PC-9 (cell line): Measurements from ENCODE around the gene C19orf25. TPM values are rescaled to one million over a fixed set of nuclear protein-coding genes. Genes with fewer than 3 reads are reported as not detected.

ENCODE experiments used
- BruUV-seq: library from RNA; stranded (reverse); fragments of 400-500 nt; replicated peaks from 2 replicates; lab custom pipeline; 2021; lab: Mats Ljungman, UMichigan
- CTCF ChIA-PET: fragments of 300-600 bp; sonication (Branson Sonifier 250); formaldehyde crosslinking; loops from one replicate; lab custom pipeline; 2022; ENCODE audit warnings: antibody characterized with exemption; lab: Charles Lee
- POLR2A ChIA-PET: fragments of 300-600 bp; sonication (Branson Sonifier 250); formaldehyde crosslinking; loops from one replicate; lab custom pipeline; 2022; ENCODE audit warnings: antibody characterized with exemption; ENCODE audit not compliant: unreplicated experiment; lab: Charles Lee
- DNase-seq, 2 experiments: peaks; one replicate each; pipeline versions ENCODE4 v3.0.0 to v3.0.0-alpha.2; 2015 to 2022; ENCODE audit warnings: mixed read lengths in 1 of 2
- H2AFZ ChIP-seq: fragments of 200-600 bp; sonication (generic); 2 replicates; pipeline ENCODE4 v1.8.1; 2017; ENCODE audit warnings: antibody characterized with exemption
- H3F3A ChIP-seq: fragments of 200-600 bp; sonication (generic); 2 replicates; pipeline ENCODE4 v1.8.1; 2017; ENCODE audit warnings: antibody characterized with exemption, mild to moderate bottlenecking, low read depth; ENCODE audit not compliant: insufficient read depth
- H3K27ac ChIP-seq: fragments of 200-600 bp; sonication (generic); 2 replicates; pipeline ENCODE4 v1.6.1; 2016; ENCODE audit warnings: mixed run types
- H3K27me3 ChIP-seq: fragments of 200-600 bp; sonication (generic); 2 replicates; pipeline ENCODE4 v1.6.1; 2016; ENCODE audit warnings: low read depth, mixed run types; ENCODE audit not compliant: insufficient read depth
- H3K36me3 ChIP-seq: fragments of 200-600 bp; sonication (generic); 2 replicates; pipeline ENCODE4 v1.6.1; 2016; ENCODE audit warnings: low read depth, mixed run types
- H3K4me1 ChIP-seq: fragments of 200-600 bp; sonication (generic); replicated peaks from 2 replicates; pipeline ENCODE4 v1.6.1; 2016; ENCODE audit warnings: mixed run types; ENCODE audit not compliant: insufficient read depth
- H3K4me2 ChIP-seq: fragments of 200-600 bp; sonication (generic); 2 replicates; pipeline ENCODE4 v1.6.1; 2017; ENCODE audit warnings: mixed run types
- H3K4me3 ChIP-seq: fragments of 200-600 bp; sonication (generic); 2 replicates; pipeline ENCODE4 v1.6.1; 2016; ENCODE audit warnings: mixed run types
- H3K79me2 ChIP-seq: fragments of 200-600 bp; sonication (generic); 2 replicates; pipeline ENCODE4 v1.6.1; 2017; ENCODE audit warnings: low read depth, mixed run types
- H3K9me2 ChIP-seq: fragments of 200-600 bp; sonication (generic); 2 replicates; pipeline ENCODE4 v1.8.1; 2017; ENCODE audit warnings: mild to moderate bottlenecking; ENCODE audit not compliant: insufficient read depth
- H3K9me3 ChIP-seq: fragments of 200-600 bp; sonication (generic); 2 replicates; pipeline ENCODE4 v1.8.1; 2016; ENCODE audit warnings: low read depth; ENCODE audit not compliant: insufficient read depth
- H4K20me1 ChIP-seq: fragments of 200-600 bp; sonication (generic); 2 replicates; pipeline ENCODE4 v1.8.1; 2017; ENCODE audit not compliant: insufficient read depth
- EZH2 ChIP-seq: fragments of 200-600 bp; sonication (generic); IDR thresholded peaks from 2 replicates; pipeline ENCODE4 v1.8.0; 2017; ENCODE audit warnings: antibody characterized with exemption, low read depth
- intact Hi-C: fragments of 100-400 bp; cut with micrococcal nuclease; formaldehyde crosslinking; loops from one replicate; pipeline ENCODE4 v1.10.0; 2022; ENCODE audit not compliant: unreplicated experiment
- total RNA-seq: library from RNA; stranded (reverse); gene quantifications from 2 replicates; pipeline ENCODE4 v1.2.3, GENCODE V29; 2021
- TF ChIP-seq, protein P1 (sequence below): fragments of 200-600 bp; sonication (generic); conservative IDR thresholded peaks from 2 replicates; pipeline ENCODE4 v1.6.1; 2017; ENCODE audit warnings: mixed run types, antibody characterized with exemption, mild to moderate bottlenecking, moderate library complexity

Gene C19orf25
- total RNA-seq, 1 experiment from 2014 or later: 28.0 TPM

DNA sequence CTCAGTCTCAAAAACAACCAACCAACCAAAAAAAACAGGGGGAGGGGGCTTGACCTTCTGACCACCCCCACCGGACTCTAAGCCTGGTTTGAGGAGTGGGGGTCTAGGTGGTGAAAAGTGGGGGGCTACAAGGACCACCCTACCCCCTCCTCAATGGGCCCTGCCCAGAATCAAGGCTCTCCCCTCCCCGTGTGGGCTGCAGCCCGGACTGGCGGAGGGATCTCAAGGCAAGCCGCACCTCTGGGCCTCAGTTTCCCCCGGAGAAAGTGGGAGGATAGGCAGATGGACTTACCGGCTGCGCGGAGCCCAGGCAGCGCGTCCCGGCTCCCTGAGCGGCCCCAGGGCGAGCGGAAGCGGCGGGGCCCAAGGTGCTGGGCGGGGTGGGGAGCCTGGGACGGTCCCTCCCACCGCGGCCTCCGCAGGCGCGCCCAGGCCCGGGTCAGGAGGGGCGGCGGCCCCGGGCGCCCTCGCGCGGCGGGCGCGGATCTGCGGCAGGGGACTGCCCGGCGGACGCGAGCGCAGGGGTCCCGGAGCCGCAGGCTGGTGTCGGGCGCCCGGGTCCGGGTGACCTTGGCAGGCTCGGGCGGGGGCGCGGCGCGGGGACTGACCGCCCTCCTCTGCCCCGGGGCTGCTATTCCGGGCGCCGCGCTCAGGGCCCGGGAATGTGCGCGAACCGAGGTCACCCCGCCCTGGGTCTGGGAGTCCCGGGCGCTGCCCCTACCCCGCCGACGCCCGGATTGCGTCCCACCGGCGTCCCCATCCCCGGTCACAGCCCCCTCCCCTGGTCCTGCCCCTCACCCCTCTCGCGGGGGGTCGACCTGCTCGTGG, 33.9 kb upstream of the C19orf25 start, which contains the start of gene ADAMTSL5:
TSS of gene ADAMTSL5 (minus strand) at position 349 of the 828 bp plus-strand sequence. CDS start 2,076 bp downstream, outside the sequence.
- 0 out of 2 replicates have a peak within 1 kb of the TSS, but pooled peaks have one; percentile 58 for H2AFZ ChIP-seq
- no peaks in the 10 kb centered on the region for H3K27me3 ChIP-seq
- intact Hi-C loops: no loop called here
- H4K20me1 ChIP-seq: no peaks in the 10 kb centered on the region
- TF ChIP-seq, protein P1, sequence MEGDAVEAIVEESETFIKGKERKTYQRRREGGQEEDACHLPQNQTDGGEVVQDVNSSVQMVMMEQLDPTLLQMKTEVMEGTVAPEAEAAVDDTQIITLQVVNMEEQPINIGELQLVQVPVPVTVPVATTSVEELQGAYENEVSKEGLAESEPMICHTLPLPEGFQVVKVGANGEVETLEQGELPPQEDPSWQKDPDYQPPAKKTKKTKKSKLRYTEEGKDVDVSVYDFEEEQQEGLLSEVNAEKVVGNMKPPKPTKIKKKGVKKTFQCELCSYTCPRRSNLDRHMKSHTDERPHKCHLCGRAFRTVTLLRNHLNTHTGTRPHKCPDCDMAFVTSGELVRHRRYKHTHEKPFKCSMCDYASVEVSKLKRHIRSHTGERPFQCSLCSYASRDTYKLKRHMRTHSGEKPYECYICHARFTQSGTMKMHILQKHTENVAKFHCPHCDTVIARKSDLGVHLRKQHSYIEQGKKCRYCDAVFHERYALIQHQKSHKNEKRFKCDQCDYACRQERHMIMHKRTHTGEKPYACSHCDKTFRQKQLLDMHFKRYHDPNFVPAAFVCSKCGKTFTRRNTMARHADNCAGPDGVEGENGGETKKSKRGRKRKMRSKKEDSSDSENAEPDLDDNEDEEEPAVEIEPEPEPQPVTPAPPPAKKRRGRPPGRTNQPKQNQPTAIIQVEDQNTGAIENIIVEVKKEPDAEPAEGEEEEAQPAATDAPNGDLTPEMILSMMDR: no peak
- TF ChIP-seq EZH2: no peak
- CTCF ChIA-PET: no interaction called here
- H3K27ac ChIP-seq: no peak within 1 kb of the TSS
- no peaks in the 10 kb centered on the region; the same call in 1 of the 2 replicates for H3K4me1 ChIP-seq
- BruUV-seq: no TSS peak
- DNase-seq: peak in 1 of 2 experiments; percentile 70
- H3K4me2 ChIP-seq: peak within 1 kb of the TSS; percentile 81
- H3K4me3 ChIP-seq: peak within 1 kb of the TSS; percentile 69
- POLR2A ChIA-PET: no interaction called here
- no peaks in the 10 kb centered on the region for H3K9me3 ChIP-seq
- no peaks in the 10 kb centered on the region for H3K36me3 ChIP-seq
- no peaks in the 10 kb centered on the region for H3K79me2 ChIP-seq
- H3K9me2 ChIP-seq: no peaks in the 10 kb centered on the region
- H3F3A ChIP-seq: peaks cover 8% of the 10 kb centered on the region

DNA sequence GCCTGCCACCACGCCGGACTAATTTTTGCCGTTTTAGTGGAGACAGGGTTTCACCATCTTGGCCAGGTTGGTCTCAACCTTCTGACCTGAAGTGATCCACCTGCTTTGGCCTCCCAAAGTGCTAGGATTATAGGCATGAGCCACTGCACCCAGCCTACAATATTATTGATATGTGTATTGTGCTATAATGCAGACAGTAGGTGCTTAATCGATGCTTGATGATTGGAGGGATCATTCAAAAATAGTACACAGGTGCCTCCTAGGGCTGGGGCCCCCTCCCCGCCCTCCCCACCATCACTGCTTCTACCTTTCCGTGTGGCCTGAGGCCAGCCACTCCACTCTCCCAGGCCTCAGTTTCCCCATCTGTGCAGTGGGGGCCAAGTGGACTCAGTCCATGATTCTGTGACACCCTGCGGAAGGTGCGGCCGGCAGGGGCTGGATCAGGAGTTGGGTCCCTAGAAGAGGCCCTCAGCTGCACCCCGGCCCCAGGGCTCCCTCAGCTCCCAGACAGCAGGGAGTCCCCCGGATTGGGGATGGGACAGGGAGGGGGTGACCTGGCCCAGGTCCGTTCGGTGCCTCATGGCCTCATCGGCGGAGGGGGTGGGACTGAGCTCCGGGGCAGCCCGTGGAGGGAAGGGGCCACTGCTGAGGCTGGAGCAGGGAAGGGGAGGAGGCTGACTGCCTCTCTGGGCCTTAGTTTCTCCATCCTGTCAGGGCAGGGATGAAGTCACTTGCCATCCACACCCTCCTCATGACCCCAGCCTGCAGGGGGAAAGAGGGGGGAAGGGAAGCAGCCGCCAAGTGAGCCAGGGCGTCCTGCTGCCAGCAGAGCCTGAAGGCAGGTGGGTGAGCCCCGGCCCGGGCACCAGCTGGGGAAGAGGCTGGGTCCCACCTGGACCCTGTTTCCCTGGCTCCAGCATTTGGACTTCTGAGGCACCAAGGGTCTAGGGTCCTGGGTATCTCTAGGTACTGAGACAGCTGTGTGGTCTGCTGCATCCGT, 32.6 kb upstream of the C19orf25 start:
- TF ChIP-seq, protein P1: no peak
- TF ChIP-seq EZH2: no peak
- peak overlapping the region; percentile 69; the same call in 1 of the 2 replicates for H3K4me3 ChIP-seq
- H3K9me3 ChIP-seq: no peaks in the 10 kb centered on the region
- ChIA-PET POLR2A (no interaction called here), CTCF (no interaction called here)
- H3K4me2 ChIP-seq: peak overlapping the region; percentile 81
- H3K27ac ChIP-seq: no peak overlapping the region
- H3K27me3 ChIP-seq: no peaks in the 10 kb centered on the region
- no peak for DNase-seq
- H3F3A ChIP-seq: peaks cover 8% of the 10 kb centered on the region
- H2AFZ ChIP-seq: no peak overlapping the region
- no peaks in the 10 kb centered on the region for H3K9me2 ChIP-seq
- H4K20me1 ChIP-seq: no peaks in the 10 kb centered on the region
- H3K4me1 ChIP-seq: no peaks in the 10 kb centered on the region; the same call in 1 of the 2 replicates
- no peaks in the 10 kb centered on the region for H3K79me2 ChIP-seq
- intact Hi-C loops: no loop called here
- H3K36me3 ChIP-seq: no peaks in the 10 kb centered on the region
- no TSS peak for BruUV-seq

DNA sequence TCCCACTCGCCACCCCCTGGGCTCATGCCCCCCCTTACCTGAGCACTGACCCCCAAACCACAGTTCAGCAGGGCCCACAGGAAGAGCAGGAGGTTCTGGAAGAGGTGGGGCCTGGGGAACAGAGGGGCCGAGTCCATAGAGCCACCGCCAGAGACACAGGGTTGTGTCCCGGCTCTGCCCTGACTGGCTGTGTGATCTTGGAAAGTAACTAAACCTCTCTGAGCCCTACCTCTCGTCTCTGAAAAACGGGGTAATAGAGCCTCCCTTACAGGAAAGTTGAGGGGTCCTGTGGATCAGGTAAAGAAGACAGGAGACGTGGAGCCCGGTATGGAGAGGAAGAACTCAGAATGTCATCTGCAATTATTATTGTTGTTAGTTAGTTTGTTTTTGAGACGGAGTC, 31.8 kb upstream of the C19orf25 start:
- no peaks in the 10 kb centered on the region for H4K20me1 ChIP-seq
- ChIA-PET POLR2A (no interaction called here), CTCF (no interaction called here)
- peaks cover 8% of the 10 kb centered on the region for H3F3A ChIP-seq
- no peak overlapping the region for H3K4me3 ChIP-seq
- H2AFZ ChIP-seq: no peak overlapping the region
- H3K9me3 ChIP-seq: no peaks in the 10 kb centered on the region
- H3K79me2 ChIP-seq: no peaks in the 10 kb centered on the region
- intact Hi-C loops: no loop called here
- H3K36me3 ChIP-seq: no peaks in the 10 kb centered on the region
- no peak overlapping the region for H3K4me2 ChIP-seq
- TF ChIP-seq, protein P1: no peak
- no peak for TF ChIP-seq EZH2
- no peaks in the 10 kb centered on the region; the same call in 1 of the 2 replicates for H3K4me1 ChIP-seq
- no peaks in the 10 kb centered on the region for H3K27me3 ChIP-seq
- no peak overlapping the region for H3K27ac ChIP-seq
- no peak for DNase-seq
- no peaks in the 10 kb centered on the region for H3K9me2 ChIP-seq
- no TSS peak for BruUV-seq
